Keratinocyte (primary cell): ENCODE data around the gene EPHB1. TPM values are rescaled to one million over a fixed set of nuclear protein-coding genes. Genes with fewer than 3 reads are reported as not detected.

Experiments used
- DNase-seq: peaks from one replicate; pipeline ENCODE4 v3.0.0-alpha.2; 2011; ENCODE audit warnings: low read depth, missing footprints, low spot score
- FAIRE-seq: peaks from 2 replicates; lab custom pipeline; 2011; peaks lifted over from hg19 to GRCh38; lab: Jason Lieb, UNC
- H2AFZ ChIP-seq: 2 replicates; pipeline ENCODE4 v1.6.0; 2012; ENCODE audit warnings: low read length, control low read depth, inconsistent platforms; ENCODE audit not compliant: control insufficient read depth
- H3K27ac ChIP-seq: 2 replicates; pipeline ENCODE4 v1.5.1; 2011; ENCODE audit warnings: low read length; ENCODE audit not compliant: control insufficient read depth, insufficient read depth
- H3K27me3 ChIP-seq: 3 replicates; pipeline ENCODE4 v1.6.0; 2011; ENCODE audit warnings: low read length; ENCODE audit not compliant: control insufficient read depth, insufficient read depth; ENCODE audit errors: extremely low read depth
- H3K36me3 ChIP-seq, 2 experiments: 2 replicates in 1 of 2; 3 replicates in 1 of 2; pipeline ENCODE4 v1.5.1; 2011; ENCODE audit warnings: low read length in 2 of 2, mild to moderate bottlenecking in 1 of 2; ENCODE audit not compliant: control insufficient read depth in 2 of 2, insufficient read depth in 2 of 2; ENCODE audit errors: extremely low read depth in 1 of 2
- H3K4me1 ChIP-seq: 3 replicates; pipeline ENCODE4 v1.5.1; 2011; ENCODE audit warnings: low read length; ENCODE audit not compliant: control insufficient read depth, insufficient read depth; ENCODE audit errors: extremely low read depth
- H3K4me2 ChIP-seq: 3 replicates; pipeline ENCODE4 v1.6.0; 2011; ENCODE audit warnings: low read depth, low read length; ENCODE audit not compliant: control insufficient read depth, insufficient read depth; ENCODE audit errors: extremely low read depth
- H3K4me3 ChIP-seq, 3 experiments: fragments of 200-600 bp in 1 of 3; sonication (generic) in 1 of 3; 2 replicates in 2 of 3; 3 replicates in 1 of 3; pipeline ENCODE4 v1.5.1; 2011 to 2016; ENCODE audit warnings: low read length in 3 of 3, mild to moderate bottlenecking in 3 of 3, control low read depth in 2 of 3, inconsistent platforms in 1 of 3, low read depth in 1 of 3, mixed read lengths in 1 of 3, mixed run types in 1 of 3, moderate library complexity in 1 of 3; ENCODE audit not compliant: control insufficient read depth in 2 of 3, insufficient read depth in 2 of 3; ENCODE audit errors: extremely low read depth in 1 of 3
- H3K79me2 ChIP-seq: 2 replicates; pipeline ENCODE4 v1.6.0; 2012; ENCODE audit warnings: low read length; ENCODE audit not compliant: control insufficient read depth, insufficient read depth
- H3K9ac ChIP-seq: 3 replicates; pipeline ENCODE4 v1.6.0; 2011; ENCODE audit warnings: low read length; ENCODE audit not compliant: control insufficient read depth, insufficient read depth; ENCODE audit errors: extremely low read depth
- H3K9me1 ChIP-seq: 3 replicates; pipeline ENCODE4 v1.6.0; 2011; ENCODE audit warnings: low read length; ENCODE audit not compliant: control insufficient read depth, insufficient read depth; ENCODE audit errors: extremely low read depth
- H3K9me3 ChIP-seq: 2 replicates; pipeline ENCODE4 v1.5.1; 2012; ENCODE audit warnings: low read depth, low read length; ENCODE audit not compliant: control insufficient read depth
- H4K20me1 ChIP-seq: 3 replicates; pipeline ENCODE4 v1.6.0; 2011; ENCODE audit warnings: low read length; ENCODE audit not compliant: control insufficient read depth, insufficient read depth; ENCODE audit errors: extremely low read depth
- CTCF ChIP-seq, 3 experiments: IDR thresholded peaks in 1 of 3; conservative IDR thresholded peaks in 1 of 3; optimal IDR thresholded peaks in 1 of 3; 2 replicates in 2 of 3; 3 replicates in 1 of 3; pipeline versions ENCODE3 to v1.5.1; 2011; ENCODE audit warnings: low read length in 3 of 3, mild to moderate bottlenecking in 3 of 3, moderate library complexity in 2 of 3, control low read depth in 1 of 3, inconsistent platforms in 1 of 3; ENCODE audit not compliant: insufficient read depth in 2 of 3; ENCODE audit errors: extremely low read depth in 1 of 3
- EZH2 ChIP-seq: IDR thresholded peaks from one replicate; pipeline ENCODE4 v1.6.1; 2012; ENCODE audit warnings: inconsistent platforms, mild to moderate bottlenecking, low read length, moderate library complexity
- dilution Hi-C: fragments of 300-500 bp; cut with MboI; formaldehyde crosslinking; loops from one replicate; pipeline ENCODE4 v1.7.0; 2020; ENCODE audit warnings: low sequenced_read_pairs; ENCODE audit not compliant: extremely low pct_ligation_motif_present
- polyA plus RNA-seq, 5 experiments: library from polyadenylated mRNA; depleted of rRNA in 3 of 5; stranded (reverse) in 3 of 5; stranded (forward) in 1 of 5; unstranded in 1 of 5; fragments of >200 nt; gene quantifications; 1 replicate in 1 of 5; 2 replicates in 3 of 5; 3 replicates in 1 of 5; pipeline versions ENCODE4 v1.2.1 to v1.2.3, GENCODE V29; 2011 to 2012; ENCODE audit warnings: missing spikeins in 2 of 5, low read depth in 1 of 5, low replicate concordance in 1 of 5

The EPHB1 gene
- polyA plus RNA-seq, 1 donor (not counting 4 experiments of a cell fraction or from before 2014, with no cell fraction given), result 0.01 TPM

GRCh38 chr3:134918441-134918840, 123.4 kb downstream of the EPHB1 start:
- Histone ChIP-seq H3K36me3 (no peaks in the 10 kb centered on the region), H3K4me3 (no peak overlapping the region), H3K79me2 (no peaks in the 10 kb centered on the region), H3K27me3 (no peaks in the 10 kb centered on the region), H3K9ac (no peak overlapping the region), H3K27ac (no peak overlapping the region), H3K4me1 (no peaks in the 10 kb centered on the region), H2AFZ (no peak overlapping the region), H3K4me2 (no peak overlapping the region), H3K9me3 (no peaks in the 10 kb centered on the region), H4K20me1 (no peaks in the 10 kb centered on the region), H3K9me1 (no peaks in the 10 kb centered on the region)
- dilution Hi-C loops, result no loop called here
- no peak for FAIRE-seq
- no peak for TF ChIP-seq EZH2
- TF ChIP-seq CTCF (optimal IDR thresholded peaks at IDR 0.05 in 1 of 3, IDR thresholded peaks at IDR 0.05 in 1 of 3, conservative IDR thresholded peaks at IDR 0.05 in 1 of 3; ENCODE audit: extremely low read depth in 1 of 3, insufficient read depth in 2 of 3, low read length in 3 of 3), result no peak
- no peak for DNase-seq

GRCh38 chr3:134922101-134922500, 127.0 kb downstream of the EPHB1 start:
- Histone ChIP-seq H3K36me3 (no peaks in the 10 kb centered on the region), H3K79me2 (no peaks in the 10 kb centered on the region), H3K4me2 (no peak overlapping the region), H3K4me1 (no peaks in the 10 kb centered on the region), H3K4me3 (no peak overlapping the region), H2AFZ (no peak overlapping the region), H3K9ac (no peak overlapping the region), H3K9me3 (no peaks in the 10 kb centered on the region), H3K27me3 (no peaks in the 10 kb centered on the region), H3K9me1 (no peaks in the 10 kb centered on the region), H3K27ac (no peak overlapping the region), H4K20me1 (no peaks in the 10 kb centered on the region)
- dilution Hi-C loops, result no loop called here
- FAIRE-seq (no peak), DNase-seq (no peak)
- TF ChIP-seq CTCF (optimal IDR thresholded peaks at IDR 0.05 in 1 of 3, IDR thresholded peaks at IDR 0.05 in 1 of 3, conservative IDR thresholded peaks at IDR 0.05 in 1 of 3; ENCODE audit: extremely low read depth in 1 of 3, insufficient read depth in 2 of 3, low read length in 3 of 3), result no peak
- TF ChIP-seq EZH2, result no peak
